DND-41 (cell line): ENCODE measurements around the gene CCDC66.

ENCODE experiments used
- ATAC-seq: fragments of 200-7000 bp; cut with Tn5 transposase; 3 replicates; pipeline ENCODE4 v1.9.1; 2021; ENCODE audit warnings: low read depth; ENCODE audit not compliant: insufficient read depth
- DNase-seq: peaks from one replicate; pipeline ENCODE4 v3.0.0-alpha.2; 2020
- H2AFZ ChIP-seq: 2 replicates; pipeline ENCODE4 v1.6.0; 2012; ENCODE audit warnings: low read depth, low read length
- H3K27ac ChIP-seq: 2 replicates; pipeline ENCODE4 v1.5.1; 2012; ENCODE audit warnings: low read length, inconsistent platforms
- H3K27me3 ChIP-seq: fragments of 200-600 bp; sonication (generic); 2 replicates; pipeline ENCODE4 v1.6.0; 2012; ENCODE audit warnings: low read length, mild to moderate bottlenecking, inconsistent platforms; ENCODE audit not compliant: insufficient read depth, poor library complexity
- H3K36me3 ChIP-seq: 2 replicates; pipeline ENCODE4 v1.5.1; 2012; ENCODE audit warnings: low read length, inconsistent platforms; ENCODE audit not compliant: insufficient read depth
- H3K4me1 ChIP-seq: 2 replicates; pipeline ENCODE4 v1.5.1; 2012; ENCODE audit warnings: mild to moderate bottlenecking, low read length; ENCODE audit not compliant: insufficient read depth
- H3K4me2 ChIP-seq: 2 replicates; pipeline ENCODE4 v1.6.0; 2012; ENCODE audit warnings: mild to moderate bottlenecking, moderate library complexity, low read length, inconsistent platforms; ENCODE audit not compliant: insufficient read depth
- H3K4me3 ChIP-seq, 2 experiments: fragments of 200-600 bp in 1 of 2; shearing (Covaris generic) in 1 of 2; 2 replicates each; pipeline ENCODE4 v1.5.1; 2012 to 2016; ENCODE audit warnings: inconsistent platforms in 2 of 2, low read length in 2 of 2, mild to moderate bottlenecking in 2 of 2, low read depth in 1 of 2, moderate library complexity in 1 of 2
- H3K79me2 ChIP-seq: 2 replicates; pipeline ENCODE4 v1.6.0; 2012; ENCODE audit warnings: low read length, inconsistent platforms; ENCODE audit not compliant: insufficient read depth
- H3K9ac ChIP-seq: 2 replicates; pipeline ENCODE4 v1.6.0; 2012; ENCODE audit warnings: low read depth, mild to moderate bottlenecking, inconsistent platforms, low read length, moderate library complexity
- H3K9me3 ChIP-seq: 2 replicates; pipeline ENCODE4 v1.5.1; 2012; ENCODE audit warnings: low read length, moderate library complexity, mild to moderate bottlenecking, inconsistent platforms; ENCODE audit not compliant: insufficient read depth, severe bottlenecking
- H4K20me1 ChIP-seq: 2 replicates; pipeline ENCODE4 v1.6.0; 2012; ENCODE audit warnings: low read length; ENCODE audit not compliant: insufficient read depth
- CTCF ChIP-seq: IDR thresholded peaks from 2 replicates; pipeline ENCODE4 v1.5.1; 2012; ENCODE audit warnings: borderline replicate concordance, low read length, moderate library complexity, mild to moderate bottlenecking; ENCODE audit not compliant: poor library complexity, severe bottlenecking; ENCODE audit errors: extremely low read depth
- EZH2 ChIP-seq: IDR thresholded peaks from 3 replicates; pipeline ENCODE4 v1.6.1; 2012; ENCODE audit warnings: borderline replicate concordance, low read depth, mild to moderate bottlenecking, moderate library complexity, low read length, inconsistent platforms; ENCODE audit not compliant: severe bottlenecking

The CCDC66 gene

GRCh38 chr3:56645407-56645806 lies 88.4 kb downstream of the CCDC66 start:
- H4K20me1 ChIP-seq: peaks cover 3% of the 10 kb centered on the region; the same call in 1 of the 2 replicates
- H2AFZ ChIP-seq: no peak overlapping the region
- no peaks in the 10 kb centered on the region for H3K27me3 ChIP-seq
- no peak overlapping the region for H3K4me2 ChIP-seq
- TF ChIP-seq CTCF (no peak), EZH2 (no peak)
- H3K9ac ChIP-seq: no peak overlapping the region
- no peaks in the 10 kb centered on the region for H3K4me1 ChIP-seq
- H3K79me2 ChIP-seq: peaks cover 32% of the 10 kb centered on the region
- H3K36me3 ChIP-seq: peaks cover 94% of the 10 kb centered on the region
- no peak for ATAC-seq
- DNase-seq: no peak
- H3K4me3 ChIP-seq: no peak overlapping the region
- H3K27ac ChIP-seq: no peak overlapping the region
- no peaks in the 10 kb centered on the region for H3K9me3 ChIP-seq

- Histone ChIP-seq H3K4me1 (no peaks in the 10 kb centered on the region), H3K4me3 (no peak overlapping the region), H3K9me3 (no peaks in the 10 kb centered on the region), H3K79me2 (peaks cover 95% of the 10 kb centered on the region), H3K27me3 (no peaks in the 10 kb centered on the region), H3K36me3 (peaks cover 93% of the 10 kb centered on the region), H4K20me1 (peaks cover 5% of the 10 kb centered on the region; the same call in 1 of the 2 replicates), H3K27ac (no peak overlapping the region), H3K4me2 (no peak overlapping the region), H3K9ac (no peak overlapping the region), H2AFZ (no peak overlapping the region)
- TF ChIP-seq CTCF: no peak
- TF ChIP-seq EZH2: no peak
- DNase-seq: no peak
- no peak for ATAC-seq
Observed at GRCh38 chr3:56654460-56654859, 97.5 kb downstream of the CCDC66 start.

GRCh38 chr3:56655709-56656108 lies 98.7 kb downstream of the CCDC66 start:
- ATAC-seq: no peak
- Histone ChIP-seq H3K9ac (no peak overlapping the region), H3K9me3 (no peaks in the 10 kb centered on the region), H3K79me2 (peaks cover 94% of the 10 kb centered on the region), H3K27me3 (no peaks in the 10 kb centered on the region), H3K27ac (no peak overlapping the region), H3K36me3 (peaks cover 94% of the 10 kb centered on the region), H3K4me1 (no peaks in the 10 kb centered on the region), H3K4me2 (no peak overlapping the region), H4K20me1 (peaks cover 5% of the 10 kb centered on the region; the same call in 1 of the 2 replicates), H2AFZ (no peak overlapping the region), H3K4me3 (no peak overlapping the region)
- TF ChIP-seq EZH2 (no peak), CTCF (no peak)
- no peak for DNase-seq

GRCh38 chr3:56664823-56665222 lies 107.8 kb downstream of the CCDC66 start:
- no peak for ATAC-seq
- Histone ChIP-seq H2AFZ (no peak overlapping the region), H3K27me3 (no peaks in the 10 kb centered on the region), H3K36me3 (peaks cover 99% of the 10 kb centered on the region), H3K4me2 (no peak overlapping the region), H3K27ac (no peak overlapping the region), H3K9ac (no peak overlapping the region), H3K4me1 (no peaks in the 10 kb centered on the region), H3K9me3 (no peaks in the 10 kb centered on the region), H3K79me2 (peaks cover 40% of the 10 kb centered on the region), H4K20me1 (0 out of 2 replicates have a peak, but pooled peaks cover 3% of the 10 kb centered on the region), H3K4me3 (no peak overlapping the region)
- TF ChIP-seq CTCF (no peak), EZH2 (no peak)
- DNase-seq: no peak
